ENCODE data around the gene ZMYND8.
"Not testable (repeated sequence)": the region's sequence is repeated elsewhere in the genome, so short reads cannot be mapped to it uniquely, and the experiment has no call there.

The ZMYND8 gene

GRCh38 chr20:47283411-47283810, 73.1 kb downstream of the ZMYND8 start:
- DNase-seq = no peak

GRCh38 chr20:47282864-47283263, 73.6 kb downstream of the ZMYND8 start:
- DNase-seq = no peak

- no peak for DNase-seq
Measured at GRCh38 chr20:47281376-47281775, 75.1 kb downstream of the ZMYND8 start.

GRCh38 chr20:47280668-47281067, 75.8 kb downstream of the ZMYND8 start:
- no peak for DNase-seq

GRCh38 chr20:47280228-47280627, 76.3 kb downstream of the ZMYND8 start:
- DNase-seq = no peak

- DNase-seq = no peak
Measured at GRCh38 chr20:47278907-47279348, 77.6 kb downstream of the ZMYND8 start.

- not testable (repeated sequence) for DNase-seq
Measured at GRCh38 chr20:47277535-47277872, 79.0 kb downstream of the ZMYND8 start.

GRCh38 chr20:47276851-47277534, 79.5 kb downstream of the ZMYND8 start:
- DNase-seq = no peak

- DNase-seq = no peak
Measured at GRCh38 chr20:47276251-47276650, 80.2 kb downstream of the ZMYND8 start.

- no peak for DNase-seq
Measured at GRCh38 chr20:47275548-47275947, 81.0 kb downstream of the ZMYND8 start.

GRCh38 chr20:47274401-47275108, 81.9 kb downstream of the ZMYND8 start:
- peak; percentile 21 to 52 for DNase-seq

- no peak for DNase-seq
Measured at GRCh38 chr20:47273591-47274235, 82.8 kb downstream of the ZMYND8 start.

- DNase-seq = peak; percentile 54 to 65
Measured at GRCh38 chr20:47272893-47273590, 83.5 kb downstream of the ZMYND8 start.

GRCh38 chr20:47271046-47271615, 85.4 kb downstream of the ZMYND8 start:
- DNase-seq = no peak

- no peak for DNase-seq
Measured at GRCh38 chr20:47269309-47270165, 87.0 kb downstream of the ZMYND8 start.

GRCh38 chr20:47267621-47268020, 88.9 kb downstream of the ZMYND8 start:
- DNase-seq = no peak

GRCh38 chr20:47266847-47267515, 89.5 kb downstream of the ZMYND8 start:
- no peak for DNase-seq

- DNase-seq = no peak
Measured at GRCh38 chr20:47265984-47266383, 90.5 kb downstream of the ZMYND8 start.

- DNase-seq = no peak
Measured at GRCh38 chr20:47265214-47265613, 91.3 kb downstream of the ZMYND8 start.

- not testable (repeated sequence) for DNase-seq
Measured at GRCh38 chr20:47264137-47264769, 92.2 kb downstream of the ZMYND8 start.
